ENCODE results near the gene ELL3.
A peak's percentile ranks its signal among the peaks of the same experiment; 100 is the strongest.
"Not testable (repeated sequence)": the region's sequence is repeated elsewhere in the genome, so short reads cannot be mapped to it uniquely, and the experiment has no call there.

The ELL3 gene

DNA sequence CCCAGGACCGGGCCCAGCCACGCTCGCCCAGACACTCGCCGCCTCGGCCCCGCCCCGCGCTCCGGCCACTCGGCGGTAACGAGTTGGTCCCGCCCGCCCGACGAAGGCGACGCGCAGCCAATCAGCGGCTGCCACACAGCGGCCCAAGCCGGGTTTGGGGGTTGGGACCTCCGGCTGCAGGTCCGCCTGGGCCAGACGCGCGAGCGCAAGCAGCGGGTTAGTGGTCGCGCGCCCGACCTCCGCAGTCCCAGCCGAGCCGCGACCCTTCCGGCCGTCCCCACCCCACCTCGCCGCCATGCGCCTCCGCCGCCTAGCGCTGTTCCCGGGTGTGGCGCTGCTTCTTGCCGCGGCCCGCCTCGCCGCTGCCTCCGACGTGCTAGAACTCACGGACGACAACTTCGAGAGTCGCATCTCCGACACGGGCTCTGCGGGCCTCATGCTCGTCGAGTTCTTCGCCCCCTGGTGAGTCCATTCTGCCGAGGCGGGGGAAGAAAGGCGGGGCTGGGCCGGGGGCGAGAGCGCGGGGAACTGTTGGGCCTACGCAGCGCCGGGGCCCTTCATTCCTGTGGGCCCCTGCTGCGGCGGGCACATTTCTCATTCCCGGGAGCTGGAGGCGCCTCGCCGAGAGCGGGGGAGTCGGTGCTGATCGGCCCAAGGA is 30.4 kb downstream of the ELL3 start, which contains the start of gene PDIA3:
TSS of gene PDIA3 (plus strand) at position 194 of the 658 bp plus-strand sequence. CDS start at position 296, 102 bp downstream.
- peak within 1 kb of the TSS; percentile 78 for H3K4me3 ChIP-seq (ENCODE audit: low read length)
- H3K9ac ChIP-seq (ENCODE audit: low read length): peak within 1 kb of the TSS; percentile 86
- H3K27ac ChIP-seq (ENCODE audit: low read depth, low read length): peak within 1 kb of the TSS; percentile 95
- H3K36me3 ChIP-seq (ENCODE audit: control insufficient read depth, insufficient read depth, low read length); H3K27me3 ChIP-seq (ENCODE audit: control insufficient read depth, insufficient read depth, low read length); H3K4me1 ChIP-seq (ENCODE audit: control insufficient read depth, insufficient read depth, low read length): not testable (repeated sequence)

- Histone ChIP-seq H3K27me3 (ENCODE audit: control insufficient read depth, insufficient read depth, low read length) (no peaks in the 10 kb centered on the region), H3K4me1 (ENCODE audit: control insufficient read depth, insufficient read depth, low read length) (no peaks in the 10 kb centered on the region), H3K36me3 (ENCODE audit: control insufficient read depth, insufficient read depth, low read length) (no peaks in the 10 kb centered on the region), H3K27ac (ENCODE audit: low read depth, low read length) (no peak overlapping the region), H3K4me3 (ENCODE audit: low read length) (no peak overlapping the region), H3K9ac (ENCODE audit: low read length) (no peak overlapping the region)
These were observed 41.4 kb downstream of the ELL3 start for GRCh38 chr15:43735416-43735815.

DNA sequence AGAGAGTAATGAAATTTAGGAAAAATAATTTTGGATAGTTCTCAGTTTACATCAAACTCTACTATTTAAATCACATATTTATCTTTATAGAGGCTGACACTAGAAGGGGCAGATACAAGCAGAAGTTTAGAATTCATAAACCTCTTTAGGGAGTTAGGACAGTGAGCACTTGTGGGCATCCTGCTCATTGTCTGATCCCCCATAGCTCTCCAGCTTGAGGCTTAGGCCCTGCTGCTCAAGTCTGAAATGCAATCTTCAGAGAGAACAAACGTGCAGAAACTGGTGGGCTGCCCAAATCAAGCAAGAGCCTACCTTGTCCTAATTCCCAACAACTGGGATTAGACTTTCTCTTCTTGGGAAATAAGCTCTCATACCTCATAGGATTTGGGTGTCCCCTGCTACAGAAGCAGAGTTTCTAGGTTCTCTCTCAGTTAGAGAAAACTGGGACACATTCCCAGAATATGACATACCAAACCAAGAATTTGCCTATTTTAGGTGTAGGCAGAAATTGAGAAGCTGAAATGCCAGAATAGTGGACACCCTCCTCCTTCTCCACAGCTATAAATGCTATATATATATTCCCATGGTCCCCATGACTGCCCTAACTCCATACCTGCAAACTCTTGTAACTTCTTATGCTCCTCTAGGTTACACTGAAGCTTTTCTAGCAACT is 48.6 kb downstream of the ELL3 start:
- not testable (repeated sequence) for H3K4me3 ChIP-seq (ENCODE audit: low read length); H3K9ac ChIP-seq (ENCODE audit: low read length); H3K27ac ChIP-seq (ENCODE audit: low read depth, low read length); H3K27me3 ChIP-seq (ENCODE audit: control insufficient read depth, insufficient read depth, low read length); H3K4me1 ChIP-seq (ENCODE audit: control insufficient read depth, insufficient read depth, low read length); H3K36me3 ChIP-seq (ENCODE audit: control insufficient read depth, insufficient read depth, low read length)

DNA sequence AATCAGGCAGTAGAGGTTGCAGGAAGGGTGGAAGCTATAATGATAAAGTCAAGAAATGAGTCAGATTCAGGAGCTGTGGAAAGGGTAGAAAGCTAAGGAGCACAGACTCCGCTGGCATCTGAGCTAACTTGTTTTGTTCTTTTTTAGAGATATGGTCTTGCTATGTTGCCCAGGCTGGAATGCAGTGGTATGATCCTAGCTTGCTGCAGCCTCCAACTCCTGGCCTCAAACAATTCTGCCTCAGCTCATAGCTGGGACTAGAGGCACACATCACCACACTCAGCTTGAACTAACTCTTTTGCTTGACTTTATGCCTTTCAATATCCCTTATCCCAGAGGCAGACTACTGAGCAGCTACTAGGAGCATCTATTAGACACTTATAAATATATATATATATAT is 50.5 kb downstream of the ELL3 start:
- H3K27me3 ChIP-seq (ENCODE audit: control insufficient read depth, insufficient read depth, low read length); H3K4me3 ChIP-seq (ENCODE audit: low read length); H3K27ac ChIP-seq (ENCODE audit: low read depth, low read length); H3K9ac ChIP-seq (ENCODE audit: low read length); H3K36me3 ChIP-seq (ENCODE audit: control insufficient read depth, insufficient read depth, low read length); H3K4me1 ChIP-seq (ENCODE audit: control insufficient read depth, insufficient read depth, low read length): not testable (repeated sequence)

DNA sequence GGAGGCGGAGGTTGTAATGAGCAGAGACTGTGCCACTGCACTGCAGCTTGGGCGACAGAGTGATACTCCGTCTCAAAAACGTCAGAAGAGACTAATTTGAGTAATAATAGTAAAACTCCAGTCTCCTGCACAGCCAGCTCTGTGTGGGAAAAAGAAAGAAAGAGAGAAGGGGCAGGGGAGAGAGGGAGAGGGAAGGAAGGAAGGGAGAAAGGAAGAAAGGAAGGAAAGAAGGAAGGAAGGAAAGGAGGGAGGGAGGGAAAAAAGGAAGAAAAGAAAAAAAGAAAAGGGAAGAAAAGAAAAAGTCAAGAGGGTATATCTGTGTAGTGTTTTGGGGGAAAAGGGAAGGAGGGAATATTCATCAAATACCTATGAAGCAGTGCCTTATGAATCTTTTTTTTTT is 53.6 kb downstream of the ELL3 start:
- Histone ChIP-seq H3K4me3 (ENCODE audit: low read length) (no peak overlapping the region), H3K4me1 (ENCODE audit: control insufficient read depth, insufficient read depth, low read length) (no peaks in the 10 kb centered on the region), H3K9ac (ENCODE audit: low read length) (no peak overlapping the region), H3K36me3 (ENCODE audit: control insufficient read depth, insufficient read depth, low read length) (no peaks in the 10 kb centered on the region), H3K27me3 (ENCODE audit: control insufficient read depth, insufficient read depth, low read length) (no peaks in the 10 kb centered on the region), H3K27ac (ENCODE audit: low read depth, low read length) (no peak overlapping the region)

All from rectal smooth muscle tissue (tissue), 1 donor.